Upper lobe of left lung (tissue), 6 donors: ENCODE results near the gene KRTAP1-1. TPM values are rescaled to one million over a fixed set of nuclear protein-coding genes. Genes with fewer than 3 reads are reported as not detected.
"Not testable (repeated sequence)": the region's sequence is repeated elsewhere in the genome, so short reads cannot be mapped to it uniquely, and the experiment has no call there.

Experiments used
- ATAC-seq, 2 donors: fragments of 200-7000 bp; cut with Tn5 transposase; one replicate each; pipeline ENCODE4 v1.9.1; 2022; ENCODE audit warnings: mild to moderate bottlenecking in 2 of 2, moderate library complexity in 2 of 2; ENCODE audit not compliant: low FRiP score in 2 of 2
- DNase-seq, 2 donors: peaks; one replicate each; pipeline ENCODE4 v3.0.0-alpha.2; 2019 to 2020
- H3K27ac ChIP-seq, 4 donors: fragments of 200-600 bp; sonication (generic); one replicate each; pipeline ENCODE4 v1.5.1; 2016 to 2019
- H3K27me3 ChIP-seq, 4 donors: fragments of 200-600 bp; sonication (generic); one replicate each; pipeline ENCODE4 v1.5.1; 2017 to 2019
- H3K36me3 ChIP-seq, 4 donors: fragments of 200-600 bp; sonication (generic); one replicate each; pipeline ENCODE4 v1.5.1; 2016 to 2019
- H3K4me1 ChIP-seq, 4 donors: fragments of 200-600 bp; sonication (generic); one replicate each; pipeline ENCODE4 v1.5.1; 2018 to 2019
- H3K4me3 ChIP-seq, 4 donors: fragments of 200-600 bp; sonication (generic); one replicate each; pipeline ENCODE4 v1.5.1; 2017 to 2019; ENCODE audit warnings: mild to moderate bottlenecking in 2 of 4, moderate library complexity in 1 of 4
- H3K9me3 ChIP-seq, 4 donors: fragments of 200-600 bp; sonication (generic); one replicate each; pipeline ENCODE4 v1.5.1; 2018 to 2019
- CTCF ChIP-seq, 6 experiments: fragments of 450-650 bp in 4 of 6; fragments of 200-600 bp in 2 of 6; sonication (generic) in 2 of 6; IDR thresholded peaks; one replicate each; pipeline ENCODE4 v1.5.1; 2016 to 2019; ENCODE audit warnings: antibody characterized with exemption in 6 of 6
- EP300 ChIP-seq, 4 donors: sonication (generic); formaldehyde crosslinking; IDR thresholded peaks; one replicate each; pipeline ENCODE4 v1.5.1; 2017; ENCODE audit warnings: antibody characterized with exemption in 4 of 4, control low read depth in 2 of 4
- POLR2A ChIP-seq, 4 donors: fragments of 450-650 bp; IDR thresholded peaks; one replicate each; pipeline ENCODE4 v1.5.1; 2016 to 2017; ENCODE audit warnings: antibody characterized with exemption in 4 of 4, mild to moderate bottlenecking in 2 of 4
- POLR2AphosphoS5 ChIP-seq, 2 donors: sonication (generic); formaldehyde crosslinking; IDR thresholded peaks; one replicate each; pipeline ENCODE4 v1.5.1; 2017; ENCODE audit warnings: antibody characterized with exemption in 2 of 2
- WGBS, 2 donors: methylation state at CpG; one replicate each; pipeline ENCODE4 v1.1.5; 2017 to 2018; 5-methylcytosine and 5-hydroxymethylcytosine counted together
- total RNA-seq, 6 donors: library from RNA; depleted of rRNA in 4 of 6; stranded (reverse); fragments of >200 nt in 4 of 6; gene quantifications; one replicate each; pipeline versions ENCODE4 v1.1.0 to v1.2.1, GENCODE V29; 2016 to 2021
- donor health status: DM: no; HTN: no; CAD: no; lungs with moderate emphysema.
- donor health status: DM: no; HTN: yes; CAD: no; lungs with severe emphysema.

KRTAP1-1 gene
- total RNA-seq, 6 donors from 2014 or later: not detected

- Histone ChIP-seq H3K9me3 (no peaks in the 10 kb centered on the region), H3K27me3 (no peaks in the 10 kb centered on the region), H3K27ac (no peak overlapping the region), H3K4me3 (no peak overlapping the region), H3K4me1 (no peaks in the 10 kb centered on the region), H3K36me3 (no peaks in the 10 kb centered on the region)
- 78 to 84% methylated on average over 4 of the region's 4 CpGs for WGBS, 2 donors
- TF ChIP-seq POLR2AphosphoS5 (IDR thresholded peaks at IDR 0.05): no peak
- TF ChIP-seq EP300 (IDR thresholded peaks at IDR 0.05): no peak
- no peak for TF ChIP-seq CTCF (IDR thresholded peaks at IDR 0.05)
- DNase-seq (no peak), ATAC-seq (no peak)
Measured at GRCh38 chr17:41054025-41054424, 12.8 kb upstream of the KRTAP1-1 start.

- Histone ChIP-seq H3K36me3 (no peaks in the 10 kb centered on the region), H3K4me3 (no peak overlapping the region), H3K4me1 (no peaks in the 10 kb centered on the region), H3K27me3 (no peaks in the 10 kb centered on the region), H3K27ac (no peak overlapping the region), H3K9me3 (no peaks in the 10 kb centered on the region)
- DNase-seq (no peak), ATAC-seq (no peak)
- TF ChIP-seq POLR2A (IDR thresholded peaks at IDR 0.05) (no peak), EP300 (IDR thresholded peaks at IDR 0.05) (no peak), POLR2AphosphoS5 (IDR thresholded peaks at IDR 0.05) (no peak), CTCF (IDR thresholded peaks at IDR 0.05) (no peak)
Measured at GRCh38 chr17:41052566-41052965, 11.3 kb upstream of the KRTAP1-1 start.

GRCh38 chr17:41049110-41049509, 7.9 kb upstream of the KRTAP1-1 start:
- no peak for ATAC-seq
- no peak for DNase-seq
- Histone ChIP-seq H3K4me1 (no peaks in the 10 kb centered on the region), H3K9me3 (no peaks in the 10 kb centered on the region), H3K27ac (no peak overlapping the region), H3K27me3 (no peaks in the 10 kb centered on the region), H3K4me3 (no peak overlapping the region), H3K36me3 (no peaks in the 10 kb centered on the region)
- WGBS, 2 donors: 51 to 62% methylated on average over 2 of the region's 2 CpGs
- TF ChIP-seq POLR2A (IDR thresholded peaks at IDR 0.05) (no peak), EP300 (IDR thresholded peaks at IDR 0.05) (no peak), CTCF (IDR thresholded peaks at IDR 0.05) (no peak), POLR2AphosphoS5 (IDR thresholded peaks at IDR 0.05) (no peak)

DNA sequence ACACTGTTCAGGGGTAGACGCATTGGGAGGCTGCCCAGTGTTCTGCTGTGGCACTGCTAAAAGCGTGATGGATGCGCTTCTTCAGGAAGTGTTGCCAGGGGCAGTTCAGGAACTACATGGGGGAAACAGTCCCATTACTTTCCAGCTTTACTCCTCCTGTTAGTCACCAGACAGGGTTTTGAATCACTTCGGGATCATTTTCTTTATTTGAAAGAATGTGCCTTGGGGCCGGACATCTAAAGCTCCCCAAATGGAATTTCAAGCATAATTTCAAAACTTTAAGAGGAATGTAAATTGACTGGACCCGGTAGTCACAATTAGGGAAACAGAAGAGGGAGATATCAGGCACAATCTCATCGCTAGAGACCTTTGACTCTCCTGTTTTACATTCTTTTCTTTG, 7.2 kb upstream of the KRTAP1-1 start:
- WGBS, 2 donors: 66 to 69% methylated on average over 7 of the region's 7 CpGs
- ATAC-seq: no peak

DNA sequence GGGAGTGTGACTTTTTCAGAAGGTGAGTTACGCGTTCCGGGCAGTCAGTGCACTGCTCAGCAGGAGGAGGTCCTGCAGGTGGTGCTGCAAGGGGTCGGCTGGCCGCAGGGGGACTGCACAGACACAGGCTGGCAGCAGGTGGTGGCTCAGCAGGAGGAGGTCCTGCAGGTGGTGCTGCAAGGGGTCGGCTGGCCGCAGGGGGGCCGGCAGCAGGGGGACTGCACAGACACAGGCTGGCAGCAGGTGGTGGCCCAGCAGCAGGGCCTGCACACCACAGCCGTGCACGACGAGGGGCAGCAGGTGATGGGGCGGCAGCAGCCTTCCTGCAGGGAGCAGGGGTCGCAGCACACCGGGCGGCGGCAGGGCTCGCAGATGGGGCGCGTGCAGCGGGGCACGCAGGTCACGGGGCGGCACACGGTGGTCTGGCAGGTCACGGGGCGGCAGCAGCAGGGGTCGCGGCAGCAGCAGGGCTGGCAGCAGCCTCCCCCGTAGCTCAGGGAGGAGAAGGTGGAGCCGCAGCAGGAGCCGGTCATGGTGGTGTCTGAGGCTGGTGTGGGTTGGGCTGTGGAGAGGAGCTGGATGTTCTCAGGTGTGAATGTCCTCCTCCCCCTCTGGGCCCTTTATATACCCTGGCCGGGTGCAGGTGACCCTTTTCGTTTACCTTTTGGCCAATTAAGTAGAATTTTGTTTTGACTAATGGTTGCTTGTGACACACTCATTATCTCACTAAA, 5.7 kb upstream of the KRTAP1-1 start, which contains the start of gene KRTAP2-1:
TSS of gene KRTAP2-1 (minus strand) at position 582 of the 731 bp plus-strand sequence. CDS start at position 533, 49 bp downstream.
- DNase-seq (peak in 1 of 2 donors; percentile 19), ATAC-seq (peak in 1 of 2 donors; percentile 26)
- not testable (repeated sequence) for H3K4me1 ChIP-seq, H3K36me3 ChIP-seq, H3K27me3 ChIP-seq, H3K27ac ChIP-seq, H3K4me3 ChIP-seq, H3K9me3 ChIP-seq
- WGBS, 2 donors: 50 to 77% methylated on average over 5 to 7 of the region's 33 CpGs

More for the DNA sequence above, 7.2 kb upstream of the KRTAP1-1 start:
- Histone ChIP-seq H3K9me3 (no peaks in the 10 kb centered on the region), H3K36me3 (no peaks in the 10 kb centered on the region), H3K27me3 (no peaks in the 10 kb centered on the region), H3K4me3 (no peak overlapping the region), H3K4me1 (no peaks in the 10 kb centered on the region), H3K27ac (no peak overlapping the region)
- TF ChIP-seq CTCF (IDR thresholded peaks at IDR 0.05): no peak
- TF ChIP-seq POLR2AphosphoS5 (IDR thresholded peaks at IDR 0.05): no peak
- TF ChIP-seq EP300 (IDR thresholded peaks at IDR 0.05): no peak
- no peak for TF ChIP-seq POLR2A (IDR thresholded peaks at IDR 0.05)
- no peak for DNase-seq
